ENCODE results near the gene AVL9.
"Not testable (repeated sequence)": the region's sequence is repeated elsewhere in the genome, so short reads cannot be mapped to it uniquely, and the experiment has no call there.

- TF ChIP-seq, protein P1, sequence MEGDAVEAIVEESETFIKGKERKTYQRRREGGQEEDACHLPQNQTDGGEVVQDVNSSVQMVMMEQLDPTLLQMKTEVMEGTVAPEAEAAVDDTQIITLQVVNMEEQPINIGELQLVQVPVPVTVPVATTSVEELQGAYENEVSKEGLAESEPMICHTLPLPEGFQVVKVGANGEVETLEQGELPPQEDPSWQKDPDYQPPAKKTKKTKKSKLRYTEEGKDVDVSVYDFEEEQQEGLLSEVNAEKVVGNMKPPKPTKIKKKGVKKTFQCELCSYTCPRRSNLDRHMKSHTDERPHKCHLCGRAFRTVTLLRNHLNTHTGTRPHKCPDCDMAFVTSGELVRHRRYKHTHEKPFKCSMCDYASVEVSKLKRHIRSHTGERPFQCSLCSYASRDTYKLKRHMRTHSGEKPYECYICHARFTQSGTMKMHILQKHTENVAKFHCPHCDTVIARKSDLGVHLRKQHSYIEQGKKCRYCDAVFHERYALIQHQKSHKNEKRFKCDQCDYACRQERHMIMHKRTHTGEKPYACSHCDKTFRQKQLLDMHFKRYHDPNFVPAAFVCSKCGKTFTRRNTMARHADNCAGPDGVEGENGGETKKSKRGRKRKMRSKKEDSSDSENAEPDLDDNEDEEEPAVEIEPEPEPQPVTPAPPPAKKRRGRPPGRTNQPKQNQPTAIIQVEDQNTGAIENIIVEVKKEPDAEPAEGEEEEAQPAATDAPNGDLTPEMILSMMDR (IDR thresholded peaks at IDR 0.05) = not testable (repeated sequence)
- TF ChIP-seq POLR2A (IDR thresholded peaks at IDR 0.05) = not testable (repeated sequence)
Measured at GRCh38 chr7:32464641-32465416, 30.5 kb upstream of the AVL9 start.

Data from Peyer's patch (tissue), 4 donors.